Endodermal cell (in vitro differentiated cells): ENCODE data around the gene MBLAC1. TPM values are rescaled to one million over a fixed set of nuclear protein-coding genes. Genes with fewer than 3 reads are reported as not detected.

Experiments
- DNase-seq: peaks from one replicate; pipeline ENCODE4 v3.0.0-alpha.2; 2017
- H3K27ac ChIP-seq: 2 replicates; pipeline ENCODE4 v1.5.1; 2013; ENCODE audit warnings: mild to moderate bottlenecking, low read depth, low read length, moderate library complexity
- H3K27me3 ChIP-seq: 2 replicates; pipeline ENCODE4 v1.6.1; 2013; ENCODE audit warnings: mild to moderate bottlenecking, low read length, moderate library complexity; ENCODE audit not compliant: insufficient read depth, control insufficient read depth, poor library complexity, severe bottlenecking
- H3K36me3 ChIP-seq: 2 replicates; pipeline ENCODE4 v1.7.0; 2013; ENCODE audit warnings: mild to moderate bottlenecking, low read length, moderate library complexity; ENCODE audit not compliant: control insufficient read depth, insufficient read depth
- H3K4me1 ChIP-seq: one replicate; pipeline ENCODE4 v1.7.0; 2013; ENCODE audit warnings: low read length; ENCODE audit not compliant: control insufficient read depth, insufficient read depth
- H3K4me3 ChIP-seq: 2 replicates; pipeline ENCODE4 v1.5.1; 2013; ENCODE audit warnings: mild to moderate bottlenecking, low read length, moderate library complexity
- H3K9ac ChIP-seq: 2 replicates; pipeline ENCODE4 v1.6.1; 2013; ENCODE audit warnings: mild to moderate bottlenecking, low read length, moderate library complexity; ENCODE audit not compliant: poor library complexity, severe bottlenecking; ENCODE audit errors: extremely low read depth
- H3K9me3 ChIP-seq: 2 replicates; pipeline ENCODE4 v1.6.1; 2013; ENCODE audit warnings: mild to moderate bottlenecking, low read length, moderate library complexity; ENCODE audit not compliant: control insufficient read depth
- H3K27ac Mint-ChIP-seq: 2 replicates; pipeline ENCODE4 v1.8.0; 2020; ENCODE audit warnings: mixed read lengths
- H3K27me3 Mint-ChIP-seq: 2 replicates; pipeline ENCODE4 v1.8.0; 2021; ENCODE audit warnings: mild to moderate bottlenecking, mixed read lengths; ENCODE audit not compliant: insufficient read depth
- H3K36me3 Mint-ChIP-seq: 2 replicates; pipeline ENCODE4 v1.8.0; 2020; ENCODE audit warnings: low read depth, mixed read lengths
- H3K4me1 Mint-ChIP-seq: 2 replicates; pipeline ENCODE4 v1.8.0; 2020; ENCODE audit warnings: mixed read lengths
- H3K4me3 Mint-ChIP-seq: 2 replicates; pipeline ENCODE4 v1.8.0; 2020; ENCODE audit warnings: mild to moderate bottlenecking, moderate library complexity, mixed read lengths
- H3K9me3 Mint-ChIP-seq: 2 replicates; pipeline ENCODE4 v1.8.0; 2020; ENCODE audit warnings: mild to moderate bottlenecking, mixed read lengths
- CTCF ChIP-seq: fragments of 200-600 bp; sonication (generic); conservative IDR thresholded peaks from 2 replicates; pipeline ENCODE4 v1.5.0; 2021; ENCODE audit warnings: antibody characterized with exemption, mild to moderate bottlenecking
- WGBS, 2 experiments: methylation state at CpG; one replicate each; pipeline versions ENCODE4 v1.1.5 to v1.1.7; 2013; ENCODE audit warnings: missing lambda C conversion rate in 2 of 2, mixed read lengths in 1 of 2; ENCODE audit not compliant: insufficient coverage in 1 of 2, insufficient read length in 1 of 2; 5-methylcytosine and 5-hydroxymethylcytosine counted together
- total RNA-seq, 2 donors: library from RNA; stranded (reverse); fragmentation: NEBNext Ultra II Directional in 1 of 2; extraction: Animal tissue kit (Norgen Biotek cat#: 25700) in 1 of 2; gene quantifications; 2 replicates in 1 of 2; 3 replicates in 1 of 2; pipeline ENCODE4 v1.2.1, GENCODE V29; 2021

The MBLAC1 gene
- total RNA-seq, 2 donors from 2014 or later: 1.3 to 1.4 TPM

GRCh38 chr7:100171087-100171681, 44.4 kb downstream of the MBLAC1 start:
- H3K27me3 ChIP-seq: no peaks in the 10 kb centered on the region
- H3K4me3 ChIP-seq: peak overlapping the region; percentile 58
- H3K9ac ChIP-seq: no peak overlapping the region
- DNase-seq: peak; percentile 87
- Mint-ChIP-seq H3K9me3 (no peaks in the 10 kb centered on the region), H3K27me3 (peaks cover 28% of the 10 kb centered on the region), H3K4me1 (peaks cover 42% of the 10 kb centered on the region), H3K4me3 (peak overlapping the region; percentile 41), H3K27ac (no peak overlapping the region), H3K36me3 (peaks cover 20% of the 10 kb centered on the region)
- H3K9me3 ChIP-seq: no peaks in the 10 kb centered on the region
- peaks cover 9% of the 10 kb centered on the region for H3K4me1 ChIP-seq
- no peak for TF ChIP-seq CTCF
- no peak overlapping the region for H3K27ac ChIP-seq
- no peaks in the 10 kb centered on the region for H3K36me3 ChIP-seq
- whole genome bisulfite sequencing, 2 experiments: 12 to 20% methylated on average over 19 to 61 of the region's 61 CpGs

- 53 to 89% methylated on average over 3 to 22 of the region's 22 CpGs for WGBS, 2 experiments
- DNase-seq: peak; percentile 69
- Histone ChIP-seq H3K9me3 (no peaks in the 10 kb centered on the region), H3K4me3 (no peak overlapping the region), H3K36me3 (no peaks in the 10 kb centered on the region), H3K27ac (no peak overlapping the region), H3K27me3 (no peaks in the 10 kb centered on the region), H3K4me1 (peaks cover 8% of the 10 kb centered on the region), H3K9ac (no peak overlapping the region)
- Mint-ChIP-seq H3K4me1 (peaks cover 42% of the 10 kb centered on the region), H3K27me3 (peaks cover 23% of the 10 kb centered on the region), H3K9me3 (no peaks in the 10 kb centered on the region), H3K4me3 (peak overlapping the region; percentile 41), H3K36me3 (peaks cover 20% of the 10 kb centered on the region), H3K27ac (no peak overlapping the region)
- no peak for TF ChIP-seq CTCF
Measured at GRCh38 chr7:100171840-100172239, 45.1 kb downstream of the MBLAC1 start.

- Mint-ChIP-seq H3K36me3 (peaks cover 20% of the 10 kb centered on the region), H3K4me3 (no peak overlapping the region), H3K27ac (no peak overlapping the region), H3K9me3 (no peaks in the 10 kb centered on the region), H3K27me3 (peaks cover 28% of the 10 kb centered on the region), H3K4me1 (peaks cover 21% of the 10 kb centered on the region)
- H3K4me1 ChIP-seq: no peaks in the 10 kb centered on the region
- H3K36me3 ChIP-seq: no peaks in the 10 kb centered on the region
- no peaks in the 10 kb centered on the region for H3K9me3 ChIP-seq
- no peaks in the 10 kb centered on the region for H3K27me3 ChIP-seq
- no peak overlapping the region for H3K4me3 ChIP-seq
- H3K9ac ChIP-seq: no peak overlapping the region
- TF ChIP-seq CTCF: no peak
- no peak overlapping the region for H3K27ac ChIP-seq
- 92 to 93% methylated on average over 7 to 11 of the region's 11 CpGs for WGBS, 2 experiments
- DNase-seq: peak; percentile 55
Measured at GRCh38 chr7:100173806-100174495, 47.2 kb downstream of the MBLAC1 start.
